Stimulated activated naive CD8-positive, alpha-beta T cell treated with anti-CD3 and anti-CD28 coated beads, Interleukin-15, Interleukin-2, amounts not matched to agents 100 ng/mL and 50 ng/mL, for 24 hours (primary cell): ENCODE results near the gene PARG.
"Not testable (repeated sequence)": the region's sequence is repeated elsewhere in the genome, so short reads cannot be mapped to it uniquely, and the experiment has no call there.

Source experiments
- H3K27ac Mint-ChIP-seq: one replicate; pipeline ENCODE4 v1.8.0; 2021; ENCODE audit warnings: mild to moderate bottlenecking, mixed read lengths
- H3K27me3 Mint-ChIP-seq: one replicate; pipeline ENCODE4 v1.8.0; 2021; ENCODE audit warnings: mixed read lengths
- H3K36me3 Mint-ChIP-seq: one replicate; pipeline ENCODE4 v1.8.0; 2021; ENCODE audit warnings: low read depth, mixed read lengths
- H3K4me1 Mint-ChIP-seq: one replicate; pipeline ENCODE4 v1.8.0; 2021; ENCODE audit warnings: low read depth, mixed read lengths
- H3K4me3 Mint-ChIP-seq: one replicate; pipeline ENCODE4 v1.8.0; 2021; ENCODE audit warnings: mild to moderate bottlenecking, mixed read lengths
- H3K9me3 Mint-ChIP-seq: one replicate; pipeline ENCODE4 v1.8.0; 2021; ENCODE audit warnings: mixed read lengths

PARG gene

GRCh38 chr10:49941447-49942338 lies at the start of gene PARG, which contains the start of gene TIMM23B:
Gene PARG, minus strand, starts transcription at chr10:49942027. Its CDS starts 302 bp downstream, at chr10:49941725.
Gene TIMM23B, plus strand, starts transcription at chr10:49942053. Its CDS starts 142 bp downstream, at chr10:49942195.
- H3K27me3 Mint-ChIP-seq, H3K9me3 Mint-ChIP-seq: not testable (repeated sequence)
- Mint-ChIP-seq H3K4me3 (peak within 1 kb of the TSS; percentile 99), H3K36me3 (peaks cover 13% of the 10 kb centered on the region), H3K27ac (peak within 1 kb of the TSS; percentile 98), H3K4me1 (peaks cover 43% of the 10 kb centered on the region)

- not testable (repeated sequence) for H3K4me1 Mint-ChIP-seq, H3K27ac Mint-ChIP-seq
Measured at GRCh38 chr10:49988376-49988775, 46.5 kb upstream of the PARG start, which contains the start of gene AGAP6. Gene AGAP6, plus strand, starts transcription at chr10:49988406. Its CDS starts 310 bp downstream, at chr10:49988716.

GRCh38 chr10:49987207-49987606 lies 45.4 kb upstream of the PARG start:
- not testable (repeated sequence) for H3K27ac Mint-ChIP-seq, H3K4me1 Mint-ChIP-seq, H3K27me3 Mint-ChIP-seq, H3K9me3 Mint-ChIP-seq, H3K4me3 Mint-ChIP-seq
- H3K36me3 Mint-ChIP-seq, result peaks cover 12% of the 10 kb centered on the region

More at GRCh38 chr10:49988376-49988775, 46.5 kb upstream of the PARG start, which contains the start of gene AGAP6:
- not testable (repeated sequence) for H3K36me3 Mint-ChIP-seq, H3K27me3 Mint-ChIP-seq, H3K9me3 Mint-ChIP-seq, H3K4me3 Mint-ChIP-seq

GRCh38 chr10:49977756-49978155 lies 35.9 kb upstream of the PARG start:
- H3K4me3 Mint-ChIP-seq, H3K36me3 Mint-ChIP-seq, H3K27me3 Mint-ChIP-seq, H3K27ac Mint-ChIP-seq, H3K9me3 Mint-ChIP-seq: not testable (repeated sequence)
- peaks cover 15% of the 10 kb centered on the region for H3K4me1 Mint-ChIP-seq

- not testable (repeated sequence) for H3K4me1 Mint-ChIP-seq, H3K36me3 Mint-ChIP-seq, H3K9me3 Mint-ChIP-seq, H3K27ac Mint-ChIP-seq, H3K4me3 Mint-ChIP-seq, H3K27me3 Mint-ChIP-seq
Measured at GRCh38 chr10:49972094-49972493, 30.3 kb upstream of the PARG start.

GRCh38 chr10:49971466-49971865 lies 29.6 kb upstream of the PARG start:
- not testable (repeated sequence) for H3K27me3 Mint-ChIP-seq, H3K4me1 Mint-ChIP-seq, H3K36me3 Mint-ChIP-seq, H3K9me3 Mint-ChIP-seq, H3K27ac Mint-ChIP-seq, H3K4me3 Mint-ChIP-seq

GRCh38 chr10:49970331-49970857 lies 28.6 kb upstream of the PARG start:
- not testable (repeated sequence) for H3K27ac Mint-ChIP-seq, H3K4me3 Mint-ChIP-seq, H3K27me3 Mint-ChIP-seq, H3K4me1 Mint-ChIP-seq, H3K9me3 Mint-ChIP-seq
- H3K36me3 Mint-ChIP-seq, result peaks cover 13% of the 10 kb centered on the region

- H3K27me3 Mint-ChIP-seq, H3K9me3 Mint-ChIP-seq, H3K4me1 Mint-ChIP-seq, H3K27ac Mint-ChIP-seq, H3K4me3 Mint-ChIP-seq: not testable (repeated sequence)
- peaks cover 34% of the 10 kb centered on the region for H3K36me3 Mint-ChIP-seq
Measured at GRCh38 chr10:49953122-49953521, 11.3 kb upstream of the PARG start.

GRCh38 chr10:49952006-49952405 lies 10.2 kb upstream of the PARG start:
- peaks cover 31% of the 10 kb centered on the region for H3K36me3 Mint-ChIP-seq
- H3K27ac Mint-ChIP-seq, H3K4me1 Mint-ChIP-seq: not testable (repeated sequence)

GRCh38 chr10:49948737-49949136 lies 6.9 kb upstream of the PARG start:
- not testable (repeated sequence) for H3K4me3 Mint-ChIP-seq, H3K9me3 Mint-ChIP-seq, H3K27ac Mint-ChIP-seq, H3K27me3 Mint-ChIP-seq
- H3K4me1 Mint-ChIP-seq, result peaks cover 11% of the 10 kb centered on the region
- peaks cover 27% of the 10 kb centered on the region for H3K36me3 Mint-ChIP-seq

More at GRCh38 chr10:49952006-49952405, 10.2 kb upstream of the PARG start:
- H3K27me3 Mint-ChIP-seq, H3K9me3 Mint-ChIP-seq, H3K4me3 Mint-ChIP-seq: not testable (repeated sequence)

GRCh38 chr10:49948142-49948541 lies 6.3 kb upstream of the PARG start:
- H3K27ac Mint-ChIP-seq, H3K9me3 Mint-ChIP-seq, H3K4me3 Mint-ChIP-seq, H3K27me3 Mint-ChIP-seq: not testable (repeated sequence)
- H3K36me3 Mint-ChIP-seq, result peaks cover 29% of the 10 kb centered on the region
- peaks cover 13% of the 10 kb centered on the region for H3K4me1 Mint-ChIP-seq

- Mint-ChIP-seq H3K27ac (peak overlapping the region; percentile 38), H3K4me1 (peaks cover 34% of the 10 kb centered on the region), H3K4me3 (peak overlapping the region; percentile 52), H3K36me3 (peaks cover 17% of the 10 kb centered on the region)
- not testable (repeated sequence) for H3K9me3 Mint-ChIP-seq, H3K27me3 Mint-ChIP-seq
Measured at GRCh38 chr10:49943607-49944006, 1.8 kb upstream of the PARG start.

- not testable (repeated sequence) for H3K9me3 Mint-ChIP-seq, H3K27me3 Mint-ChIP-seq
- Mint-ChIP-seq H3K4me3 (peak overlapping the region; percentile 99), H3K27ac (peak overlapping the region; percentile 98), H3K36me3 (peaks cover 17% of the 10 kb centered on the region), H3K4me1 (peaks cover 43% of the 10 kb centered on the region)
Measured at GRCh38 chr10:49942339-49942705, 495 bp upstream of the PARG start.

GRCh38 chr10:49931959-49932728 lies 9.7 kb downstream of the PARG start:
- not testable (repeated sequence) for H3K27ac Mint-ChIP-seq, H3K4me3 Mint-ChIP-seq, H3K9me3 Mint-ChIP-seq, H3K27me3 Mint-ChIP-seq, H3K4me1 Mint-ChIP-seq, H3K36me3 Mint-ChIP-seq

GRCh38 chr10:49931276-49931675 lies 10.6 kb downstream of the PARG start:
- not testable (repeated sequence) for H3K27me3 Mint-ChIP-seq, H3K27ac Mint-ChIP-seq, H3K4me3 Mint-ChIP-seq, H3K4me1 Mint-ChIP-seq, H3K9me3 Mint-ChIP-seq, H3K36me3 Mint-ChIP-seq
